Left kidney (tissue), 8 donors: ENCODE measurements around the gene TMEM145. TPM values are rescaled to one million over a fixed set of nuclear protein-coding genes. Genes with fewer than 3 reads are reported as not detected.
"Not testable (repeated sequence)": the region's sequence is repeated elsewhere in the genome, so short reads cannot be mapped to it uniquely, and the experiment has no call there.

ENCODE experiments used
- DNase-seq: peaks from one replicate; pipeline ENCODE4 v3.0.0-alpha.2; 2013
- long read RNA-seq, 8 donors: transcript quantifications; one replicate each; lab custom pipeline, GENCODE V29; 2026
- polyA plus RNA-seq: library from polyadenylated mRNA; unstranded; fragments of 120-200 nt; gene quantifications from one replicate; pipeline ENCODE4 v1.2.1, GENCODE V29; 2013; ENCODE audit not compliant: insufficient read length

Gene TMEM145
- 1.3 TPM for polyA plus RNA-seq
- long read RNA-seq, donor 1 = 0 reads
- long read RNA-seq, donor 2 = 0 reads
- long read RNA-seq, donor 3 = 0 reads
- long read RNA-seq, donor 4 = 0 reads
- long read RNA-seq, donor 5 = 0 reads
- long read RNA-seq, donor 6 = 0 reads
- long read RNA-seq, donor 7 = 0 reads
- long read RNA-seq, donor 8 = 0 reads

DNA sequence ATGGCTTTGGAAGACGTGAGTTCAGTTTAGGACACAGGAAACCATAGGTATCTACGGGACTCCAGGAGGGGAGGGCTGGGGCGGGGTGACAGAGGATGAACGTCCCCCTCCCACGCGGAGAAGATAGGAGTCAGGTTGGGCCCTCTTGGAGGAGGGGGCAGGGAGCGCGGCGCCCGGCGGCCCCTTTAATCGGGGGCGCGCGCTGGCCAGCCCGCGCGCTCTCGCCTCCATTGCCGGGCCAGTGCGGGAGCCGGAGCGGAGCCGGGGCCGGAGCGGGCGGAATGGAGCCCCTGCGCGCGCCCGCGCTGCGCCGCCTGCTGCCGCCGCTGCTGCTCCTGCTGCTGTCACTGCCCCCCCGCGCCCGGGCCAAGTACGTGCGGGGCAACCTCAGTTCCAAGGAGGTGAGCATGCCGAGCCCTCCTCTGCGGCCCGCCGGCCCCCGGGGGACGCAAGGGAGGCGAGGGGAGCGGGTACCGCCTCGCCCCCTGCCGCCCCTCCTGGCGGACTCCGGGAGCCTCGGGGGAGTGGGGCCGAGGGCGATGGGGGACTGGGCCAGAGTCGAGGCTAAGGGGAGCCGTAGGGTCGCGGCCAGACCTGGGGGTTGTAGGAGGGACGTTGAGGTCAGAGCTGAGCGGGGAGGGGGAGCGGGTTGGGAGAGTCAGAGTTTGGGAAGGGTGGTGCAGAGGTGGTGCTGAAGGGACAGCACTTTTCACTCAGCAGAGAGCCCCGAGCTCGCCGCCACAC, at the start of gene TMEM145:
Gene TMEM145 (plus strand): TSS at position 214 of the 744 bp plus-strand sequence. CDS start 68 bp downstream, at position 282.
- no peak for DNase-seq

DNA sequence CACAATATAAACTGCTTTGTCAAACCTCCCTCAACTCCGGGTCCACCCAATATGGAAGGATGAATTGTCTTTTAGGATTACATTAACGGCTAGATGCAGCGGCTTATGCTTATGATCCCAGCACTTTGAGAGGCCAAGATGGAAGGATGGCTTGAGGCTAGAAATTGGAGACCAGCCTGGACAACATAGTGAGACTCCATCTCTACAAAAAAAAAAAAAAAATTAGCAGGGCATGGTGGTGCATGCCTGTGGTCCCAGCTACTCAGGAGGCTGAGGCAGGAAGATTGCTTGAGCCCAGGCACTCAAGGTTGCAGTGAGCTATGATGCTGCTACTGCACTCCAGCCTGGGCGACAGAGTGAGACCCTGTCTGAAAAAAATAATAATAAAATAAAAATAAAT, 47.0 kb upstream of the TMEM145 start:
- not testable (repeated sequence) for DNase-seq

DNA sequence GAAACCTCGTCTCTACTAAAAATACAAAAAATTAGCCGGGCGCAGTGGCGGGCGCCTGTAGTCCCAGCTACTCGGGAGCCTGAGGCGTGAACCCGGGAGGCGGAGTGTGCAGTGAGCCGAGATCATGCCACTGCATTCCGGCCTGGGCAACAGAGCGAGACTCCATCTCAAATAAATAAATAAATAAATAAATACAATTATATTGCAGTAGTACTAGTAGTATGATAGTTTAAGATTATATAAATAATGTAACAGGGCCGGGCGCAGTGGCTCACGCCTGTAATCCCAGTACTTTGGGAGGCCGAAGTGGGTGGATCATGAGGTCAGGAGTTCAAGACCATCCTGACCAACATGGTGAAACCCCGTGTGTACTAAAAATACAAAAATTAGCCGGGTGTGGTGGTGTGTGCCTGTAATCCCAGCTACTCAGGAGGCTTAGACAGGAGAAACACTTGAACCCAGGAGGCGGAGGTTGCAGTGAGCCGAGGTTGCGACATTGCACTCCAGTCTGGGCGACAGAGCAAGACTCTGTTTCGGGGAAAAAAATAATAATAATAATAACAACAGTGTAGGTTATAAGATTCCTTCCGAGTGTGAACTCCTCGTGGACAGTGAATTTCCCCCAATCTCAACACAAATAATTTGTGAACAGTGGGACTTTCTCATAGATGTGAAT, 46.0 kb upstream of the TMEM145 start:
- not testable (repeated sequence) for DNase-seq

DNA sequence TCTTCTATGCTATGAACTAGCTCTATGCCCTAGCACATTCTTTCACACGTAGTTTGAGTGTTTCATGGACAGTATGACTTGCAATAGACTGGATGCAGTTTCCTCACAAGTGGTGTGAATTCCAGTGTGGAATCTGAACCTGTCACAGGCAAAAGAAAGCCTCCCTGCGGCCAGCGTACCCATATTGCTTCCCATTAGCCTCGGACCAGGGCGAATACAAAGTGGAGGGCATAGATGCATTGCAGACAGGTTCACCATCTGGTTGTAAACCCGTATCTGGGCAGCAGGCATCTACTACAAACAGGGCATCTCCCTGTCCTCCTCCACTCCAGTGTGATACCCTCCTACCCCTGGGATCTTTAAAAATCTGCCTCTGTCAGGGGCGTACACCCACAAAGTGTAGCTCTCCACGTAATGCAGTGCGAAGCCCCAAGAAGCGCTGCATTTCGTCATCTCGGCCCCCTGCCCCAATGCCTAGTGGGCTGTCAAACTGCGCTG, 45.4 kb upstream of the TMEM145 start:
- no peak for DNase-seq

DNA sequence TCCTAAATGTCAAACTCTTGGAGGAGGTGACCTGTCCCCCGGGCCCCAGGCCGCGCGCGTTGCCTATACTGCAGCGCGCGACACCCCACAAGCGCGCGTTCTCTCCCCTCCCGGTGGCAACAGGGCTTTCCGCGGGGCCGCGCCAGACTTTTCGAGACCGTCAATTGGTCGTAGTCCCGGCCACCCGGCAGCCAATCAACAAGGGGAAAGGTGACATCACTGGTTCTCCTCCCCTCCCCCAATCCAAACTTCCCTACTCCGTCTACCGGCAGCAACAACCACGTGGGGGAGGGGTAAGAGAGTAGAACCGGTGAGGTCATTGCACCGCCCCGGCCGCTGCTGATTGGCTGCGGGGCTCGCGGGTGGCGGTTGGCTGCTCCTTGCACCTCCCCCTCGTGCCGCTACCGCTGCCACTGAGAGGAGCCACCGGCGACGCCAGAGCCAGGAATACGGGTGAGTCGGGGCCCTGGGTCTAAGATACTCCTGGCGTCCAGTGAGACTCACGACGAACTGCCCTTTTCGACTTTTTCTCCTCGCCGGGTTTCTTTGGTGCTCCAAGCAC, 44.9 kb upstream of the TMEM145 start:
- DNase-seq = peak; percentile 100

DNA sequence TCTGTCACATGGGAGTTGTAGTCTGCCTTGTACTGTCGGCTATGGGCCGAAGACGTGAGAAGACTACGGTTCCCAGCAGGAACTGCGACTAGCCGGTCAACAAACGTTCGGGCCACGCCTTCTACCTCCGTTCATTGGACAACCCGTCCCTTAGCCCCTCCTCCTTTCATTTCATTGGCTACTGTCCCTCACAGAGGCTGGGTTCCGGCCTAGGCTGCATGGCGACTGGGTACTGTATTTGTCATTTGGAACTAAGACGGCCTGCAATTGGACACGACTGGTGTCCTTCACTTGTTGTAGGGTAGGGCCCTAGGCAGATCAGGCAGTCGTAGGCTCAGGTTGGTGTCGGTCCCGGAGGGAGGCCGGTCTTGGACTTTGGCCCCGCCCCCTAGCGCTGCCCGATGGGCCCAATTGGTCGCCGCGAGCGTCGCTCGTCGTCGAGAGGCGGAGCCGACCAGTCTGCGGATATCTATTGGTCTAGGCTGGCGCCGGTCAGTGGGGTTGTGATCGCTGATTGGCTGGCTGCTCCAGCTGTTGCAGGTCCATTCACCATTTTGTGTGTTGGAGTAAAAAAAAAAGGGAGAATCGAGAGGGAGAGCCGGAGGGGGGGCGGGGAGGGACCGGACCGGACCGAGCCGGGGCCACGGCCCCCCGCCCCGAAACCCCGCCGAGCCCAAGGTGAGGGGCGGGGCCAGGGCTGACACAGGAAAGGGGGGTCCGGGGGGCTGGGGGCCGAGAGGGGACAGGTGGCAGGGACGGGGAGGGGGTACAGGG, 44.2 kb upstream of the TMEM145 start, which contains the start of gene CIC:
Gene CIC (plus strand): TSS at position 549 of the 774 bp plus-strand sequence. CDS start 2,532 bp downstream, outside the sequence.
- DNase-seq = peak; percentile 100

DNA sequence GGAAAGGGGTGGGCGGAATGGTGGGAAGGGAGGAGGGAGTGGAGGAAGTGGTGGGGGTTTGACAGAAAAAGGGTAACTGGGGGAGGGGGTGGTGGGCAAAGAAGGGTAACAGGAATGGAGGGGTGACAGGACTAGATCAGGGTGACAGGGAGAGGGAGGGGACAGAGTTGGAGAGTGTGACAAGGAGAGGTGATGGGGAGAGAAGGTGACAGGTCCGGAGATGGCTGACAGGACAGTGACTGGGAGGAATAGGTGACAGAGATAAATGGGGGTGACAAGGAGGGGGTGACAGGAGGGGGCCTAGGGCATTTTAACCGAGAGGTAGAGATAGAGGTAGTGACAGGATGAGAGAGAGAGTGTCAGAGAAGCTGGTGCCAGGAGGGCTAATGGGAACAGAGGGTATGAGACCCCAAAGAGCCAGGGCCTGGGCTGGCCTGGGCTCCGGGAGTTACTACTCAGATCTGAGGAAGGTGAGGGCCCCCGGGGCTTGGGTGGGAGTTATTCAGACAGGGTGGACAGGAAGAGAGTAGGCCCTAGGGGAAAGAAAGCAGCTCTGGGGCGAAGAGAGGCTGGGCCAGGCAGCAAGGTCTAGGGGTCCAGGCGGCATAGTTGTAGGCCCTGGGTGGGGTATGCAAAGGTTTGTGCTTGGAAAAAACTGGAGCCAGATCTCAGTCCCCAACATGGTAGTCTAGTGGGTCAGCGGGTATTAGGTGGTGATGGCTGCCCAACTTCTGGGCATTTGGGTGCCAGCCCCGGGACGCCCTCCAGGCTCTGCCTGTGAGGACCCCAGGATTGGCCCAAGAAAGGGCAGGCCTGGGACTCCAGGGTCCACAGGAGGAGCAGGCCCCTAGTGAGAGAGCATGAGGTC, 43.4 kb upstream of the TMEM145 start:
- DNase-seq = no peak

DNA sequence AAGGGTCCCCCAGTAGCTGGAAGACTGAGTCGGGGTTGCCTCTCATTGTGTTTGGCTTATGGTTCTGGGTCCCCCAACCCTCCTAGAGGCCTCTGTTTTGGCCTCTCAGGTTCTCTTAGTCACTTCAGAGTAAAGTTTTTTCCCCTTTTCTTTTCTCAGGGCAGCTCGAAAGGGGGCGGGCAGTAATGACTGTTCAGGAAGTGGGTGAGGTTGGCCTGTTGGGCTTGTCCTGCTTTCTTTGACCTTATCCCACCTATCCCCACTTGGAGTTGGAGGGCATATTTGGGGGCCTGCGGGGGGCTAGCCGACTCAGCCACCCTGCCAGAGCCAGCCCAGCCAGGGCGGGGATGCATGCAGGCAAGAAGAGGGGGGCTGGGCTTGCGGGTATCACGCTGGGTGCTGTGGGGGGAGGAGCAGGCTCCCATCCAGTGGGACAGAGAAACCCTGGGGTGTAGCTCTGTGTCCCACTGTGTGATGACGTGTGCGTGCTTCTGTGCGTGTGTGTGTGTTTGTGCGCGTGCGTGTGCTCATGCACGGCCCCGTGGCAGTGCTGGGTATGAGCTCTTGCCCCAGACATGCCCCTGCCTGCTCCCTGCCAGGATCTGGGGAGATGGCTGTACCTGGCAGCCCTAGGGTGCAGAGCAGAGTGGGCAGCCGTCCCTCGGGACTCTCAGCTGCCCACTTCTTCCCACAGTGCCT, 42.6 kb upstream of the TMEM145 start:
- no peak for DNase-seq

DNA sequence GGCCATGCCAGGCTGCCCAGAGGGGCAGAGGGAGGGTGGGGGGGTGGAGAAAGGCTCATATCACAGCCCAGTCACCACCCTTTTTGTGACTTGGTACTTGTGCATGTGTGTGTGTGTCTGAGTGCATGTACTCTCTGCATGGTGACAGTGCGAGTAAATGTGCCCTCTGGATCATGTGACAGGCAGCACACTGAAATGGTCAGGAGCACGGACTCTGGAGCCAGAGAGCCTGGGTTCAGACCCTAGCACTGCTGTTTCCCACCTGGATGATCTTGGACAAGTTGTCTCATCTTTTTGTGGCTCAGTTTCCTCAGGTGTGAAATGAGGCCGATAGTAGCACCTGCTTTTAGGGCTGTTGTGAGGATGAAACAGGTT, 42.1 kb upstream of the TMEM145 start:
- no peak for DNase-seq

DNA sequence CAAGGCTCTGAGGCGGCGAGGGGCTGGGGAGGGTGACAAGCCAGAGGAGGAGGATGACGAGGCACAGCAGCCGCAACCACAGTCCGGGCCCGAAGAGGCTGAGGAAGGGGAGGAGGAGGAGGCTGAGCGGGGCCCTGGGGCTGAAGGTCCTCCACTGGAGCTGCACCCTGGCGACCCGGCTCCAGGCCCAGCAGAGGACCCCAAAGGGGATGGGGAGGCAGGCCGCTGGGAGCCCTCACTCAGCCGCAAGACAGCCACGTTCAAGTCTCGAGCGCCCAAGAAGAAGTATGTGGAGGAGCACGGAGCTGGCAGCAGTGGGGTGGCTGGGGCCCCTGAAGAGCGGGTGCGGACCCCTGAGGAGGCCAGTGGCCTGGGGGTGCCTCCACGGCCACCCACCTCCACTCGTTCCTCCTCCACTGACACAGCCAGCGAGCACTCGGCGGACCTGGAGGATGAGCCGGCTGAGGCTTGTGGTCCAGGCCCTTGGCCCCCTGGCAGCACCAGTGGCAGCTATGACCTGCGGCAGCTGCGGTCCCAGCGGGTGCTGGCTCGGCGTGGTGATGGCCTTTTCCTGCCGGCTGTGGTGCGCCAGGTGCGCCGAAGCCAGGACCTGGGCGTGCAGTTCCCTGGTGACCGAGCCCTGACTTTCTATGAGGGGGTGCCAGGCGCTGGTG, 41.1 kb upstream of the TMEM145 start:
- DNase-seq = no peak

DNA sequence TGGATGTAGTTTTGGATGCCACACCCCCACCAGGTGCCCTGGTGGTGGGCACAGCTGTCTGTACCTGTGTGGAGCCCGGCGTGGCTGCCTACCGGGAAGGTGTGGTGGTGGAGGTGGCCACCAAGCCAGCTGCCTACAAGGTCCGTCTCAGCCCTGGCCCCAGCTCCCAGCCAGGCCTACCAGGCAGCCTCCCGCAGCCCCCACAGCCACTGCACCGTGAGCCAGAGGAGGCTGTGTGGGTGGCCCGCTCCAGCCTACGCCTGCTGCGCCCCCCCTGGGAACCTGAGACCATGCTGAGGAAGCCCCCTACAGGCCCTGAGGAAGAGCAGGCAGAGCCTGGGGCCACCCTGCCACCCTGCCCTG, 40.6 kb upstream of the TMEM145 start:
- no peak for DNase-seq

DNA sequence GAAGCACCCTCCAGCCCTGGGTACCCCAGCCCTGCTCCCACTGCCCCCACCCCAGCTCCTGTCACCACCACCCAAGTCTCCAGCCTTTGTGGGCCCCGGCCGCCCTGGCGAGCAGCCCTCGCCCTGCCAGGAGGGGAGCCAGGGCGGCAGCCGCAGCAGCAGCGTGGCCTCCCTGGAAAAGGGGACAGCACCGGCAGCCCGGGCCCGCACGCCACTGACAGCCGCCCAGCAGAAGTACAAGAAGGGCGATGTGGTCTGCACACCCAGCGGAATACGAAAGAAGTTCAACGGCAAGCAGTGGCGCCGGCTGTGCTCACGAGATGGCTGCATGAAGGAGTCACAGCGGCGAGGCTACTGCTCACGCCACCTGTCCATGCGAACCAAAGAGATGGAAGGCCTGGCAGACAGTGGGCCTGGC, 40.1 kb upstream of the TMEM145 start:
- DNase-seq = no peak

DNA sequence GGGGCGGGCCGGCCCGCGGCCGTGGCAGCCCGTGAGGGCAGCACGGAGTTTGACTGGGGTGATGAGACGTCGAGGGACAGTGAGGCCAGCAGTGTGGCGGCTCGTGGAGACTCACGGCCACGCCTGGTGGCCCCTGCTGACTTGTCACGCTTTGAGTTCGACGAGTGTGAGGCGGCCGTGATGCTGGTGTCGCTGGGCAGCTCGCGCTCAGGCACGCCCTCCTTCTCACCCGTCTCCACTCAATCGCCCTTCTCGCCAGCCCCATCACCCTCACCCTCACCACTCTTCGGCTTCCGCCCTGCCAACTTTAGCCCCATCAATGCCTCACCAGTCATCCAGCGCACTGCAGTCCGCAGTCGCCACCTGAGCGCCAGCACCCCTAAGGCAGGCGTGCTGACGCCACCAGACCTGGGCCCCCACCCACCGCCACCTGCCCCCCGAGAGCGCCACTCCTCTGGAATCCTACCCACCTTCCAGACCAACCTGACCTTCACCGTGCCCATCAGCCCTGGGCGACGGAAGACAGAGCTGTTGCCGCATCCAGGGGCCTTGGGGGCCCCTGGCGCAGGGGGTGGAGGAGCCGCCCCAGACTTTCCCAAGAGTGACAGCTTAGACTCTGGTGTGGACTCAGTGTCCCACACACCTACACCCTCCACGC, 39.6 kb upstream of the TMEM145 start:
- DNase-seq = no peak

DNA sequence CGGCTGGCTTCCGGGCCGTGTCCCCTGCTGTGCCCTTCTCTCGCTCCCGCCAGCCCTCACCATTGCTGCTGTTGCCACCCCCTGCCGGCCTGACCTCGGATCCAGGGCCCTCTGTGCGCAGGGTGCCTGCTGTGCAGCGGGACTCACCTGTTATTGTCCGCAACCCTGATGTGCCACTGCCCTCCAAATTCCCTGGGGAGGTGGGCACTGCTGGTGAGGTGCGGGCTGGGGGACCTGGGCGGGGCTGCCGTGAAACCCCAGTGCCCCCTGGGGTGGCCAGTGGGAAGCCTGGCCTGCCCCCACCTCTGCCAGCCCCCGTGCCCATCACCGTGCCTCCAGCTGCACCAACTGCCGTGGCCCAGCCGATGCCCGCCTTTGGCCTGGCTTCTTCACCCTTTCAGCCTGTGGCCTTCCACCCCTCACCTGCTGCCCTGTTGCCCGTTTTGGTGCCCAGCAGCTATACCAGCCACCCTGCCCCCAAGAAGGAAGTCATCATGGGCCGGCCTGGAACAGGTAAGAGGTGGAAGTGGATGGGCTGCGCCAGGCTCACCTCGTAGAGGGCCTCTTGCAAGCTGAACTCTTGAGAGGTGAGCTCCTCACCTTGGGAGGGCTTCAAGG, 38.9 kb upstream of the TMEM145 start:
- DNase-seq = no peak

DNA sequence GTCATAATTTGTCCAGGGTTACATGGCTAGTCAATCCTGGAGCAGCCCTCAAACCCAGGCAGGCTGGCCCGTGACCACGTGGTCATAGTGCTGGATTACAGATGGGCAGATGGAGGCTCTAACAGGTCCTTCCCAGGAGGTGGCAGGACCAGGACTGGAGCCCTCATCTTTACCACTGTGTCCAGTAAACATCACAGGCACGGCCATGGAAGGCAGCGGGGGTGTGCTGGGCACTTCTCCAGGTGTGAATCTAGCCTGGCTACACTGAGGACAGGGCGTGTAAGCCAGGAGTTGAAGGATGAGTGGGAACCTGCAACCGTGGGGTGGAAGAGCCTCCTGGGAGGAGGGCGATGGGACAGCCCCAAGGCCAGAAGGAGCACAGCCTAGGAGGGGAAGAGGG, 38.0 kb upstream of the TMEM145 start:
- no peak for DNase-seq

DNA sequence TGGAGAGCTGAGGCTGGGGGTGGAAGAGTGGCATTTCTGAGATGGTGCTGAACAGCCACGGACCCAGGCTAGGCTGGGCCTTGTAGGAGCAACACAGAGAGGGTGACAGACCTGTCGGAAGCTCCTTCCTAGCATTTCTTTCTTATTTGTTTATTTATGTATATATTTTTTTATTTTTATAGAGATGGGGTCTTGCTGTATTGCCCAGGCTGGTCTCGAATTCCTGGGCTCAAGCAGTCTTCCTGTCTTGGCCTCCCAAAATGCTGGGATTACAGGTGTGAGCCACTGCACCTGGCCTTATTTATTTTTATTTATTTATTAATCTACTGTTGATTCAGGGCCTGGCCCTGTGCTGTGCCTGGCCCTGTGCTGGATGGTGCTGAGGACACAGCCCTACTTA, 37.6 kb upstream of the TMEM145 start:
- DNase-seq = no peak

DNA sequence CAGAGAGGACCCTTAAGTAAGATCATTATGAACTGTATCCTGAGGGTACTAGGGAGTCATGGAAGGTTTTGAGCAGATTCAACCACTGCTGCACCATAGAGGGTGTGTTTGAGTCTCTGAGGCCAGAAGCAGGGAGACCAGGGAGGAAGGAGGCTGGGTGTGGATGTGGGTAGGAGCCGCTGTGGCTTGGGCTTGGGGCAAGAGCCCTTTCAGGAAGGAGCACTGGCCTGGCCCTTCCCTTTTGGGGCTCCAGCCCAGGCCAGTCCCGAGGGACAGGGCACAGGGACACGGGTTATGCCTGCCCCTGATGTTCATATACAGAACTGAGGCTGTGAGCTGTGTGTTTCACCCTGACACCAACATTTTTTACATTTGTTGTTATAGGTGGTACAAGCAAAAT, 36.8 kb upstream of the TMEM145 start:
- DNase-seq = no peak

DNA sequence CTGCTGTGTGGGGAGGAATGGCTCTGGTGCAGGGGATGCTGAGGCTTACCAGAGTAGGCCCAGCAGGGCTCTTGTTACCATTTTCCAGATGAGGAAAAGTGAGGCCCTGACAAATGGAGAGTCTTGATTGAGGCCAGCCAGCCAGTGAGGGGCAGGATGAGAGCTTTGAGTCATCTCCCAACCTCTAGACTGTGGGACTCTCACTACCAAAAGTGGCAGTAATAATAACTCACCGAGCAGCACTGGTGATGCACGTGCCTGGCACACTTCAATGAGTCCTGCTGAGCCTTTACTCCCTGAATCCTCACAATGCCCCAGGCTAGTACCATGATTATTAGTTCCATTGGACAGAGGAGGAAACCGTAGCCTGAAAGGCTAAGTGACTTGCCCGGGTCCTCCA, 36.3 kb upstream of the TMEM145 start:
- DNase-seq = no peak
